H9 (cell line): ENCODE results near the gene MRPL20. TPM values are rescaled to one million over a fixed set of nuclear protein-coding genes. Genes with fewer than 3 reads are reported as not detected.
"Not testable (repeated sequence)": the region's sequence is repeated elsewhere in the genome, so short reads cannot be mapped to it uniquely, and the experiment has no call there.

Source experiments
- DNase-seq: peaks from one replicate; pipeline ENCODE4 v3.0.0-alpha.2; 2017
- H2AFZ ChIP-seq: one replicate; pipeline ENCODE4 v1.6.1; 2013; ENCODE audit warnings: mild to moderate bottlenecking, low read length, control low read depth, moderate library complexity
- H2AK5ac ChIP-seq: 2 replicates; pipeline ENCODE4 v1.6.1; 2013; ENCODE audit warnings: low read length, control low read depth, mixed read lengths; ENCODE audit not compliant: insufficient read length
- H2BK120ac ChIP-seq: one replicate; pipeline ENCODE4 v1.6.1; 2013; ENCODE audit warnings: low read depth, mild to moderate bottlenecking, low read length, control low read depth, inconsistent platforms; ENCODE audit not compliant: poor library complexity, severe bottlenecking
- H2BK12ac ChIP-seq: 2 replicates; pipeline ENCODE4 v1.6.1; 2013; ENCODE audit warnings: low read length, control low read depth, mixed read lengths, low read depth; ENCODE audit not compliant: insufficient read length
- H2BK15ac ChIP-seq: 2 replicates; pipeline ENCODE4 v1.6.1; 2013; ENCODE audit warnings: low read depth, low read length, control low read depth
- H2BK20ac ChIP-seq: one replicate; pipeline ENCODE4 v1.6.1; 2013; ENCODE audit warnings: low read depth, mild to moderate bottlenecking, low read length, control low read depth, inconsistent platforms; ENCODE audit not compliant: poor library complexity, severe bottlenecking
- H2BK5ac ChIP-seq: 2 replicates; pipeline ENCODE4 v1.6.1; 2013; ENCODE audit warnings: low read length, control low read depth, mixed read lengths; ENCODE audit not compliant: insufficient read length
- H3K14ac ChIP-seq: 2 replicates; pipeline ENCODE4 v1.6.1; 2013; ENCODE audit warnings: low read length, control low read depth; ENCODE audit not compliant: insufficient read depth
- H3K18ac ChIP-seq: 2 replicates; pipeline ENCODE4 v1.6.1; 2013; ENCODE audit warnings: low read depth, mild to moderate bottlenecking, mixed read lengths, low read length, control low read depth; ENCODE audit not compliant: insufficient read length
- H3K23ac ChIP-seq: 2 replicates; pipeline ENCODE4 v1.6.1; 2013; ENCODE audit warnings: low read length, control low read depth, mixed read lengths, low read depth; ENCODE audit not compliant: insufficient read length
- H3K23me2 ChIP-seq: 2 replicates; pipeline ENCODE4 v1.6.1; 2013; ENCODE audit warnings: low read depth, mild to moderate bottlenecking, mixed read lengths, low read length, control low read depth; ENCODE audit not compliant: insufficient read length, poor library complexity, severe bottlenecking
- H3K27ac ChIP-seq: 2 replicates; pipeline ENCODE4 v1.5.1; 2013; ENCODE audit warnings: low read length, control low read depth, mixed read lengths, low read depth; ENCODE audit not compliant: insufficient read length
- H3K27me3 ChIP-seq: 2 replicates; pipeline ENCODE4 v1.6.1; 2013; ENCODE audit warnings: low read length, control low read depth, inconsistent platforms; ENCODE audit not compliant: insufficient read depth
- H3K4ac ChIP-seq: 2 replicates; pipeline ENCODE4 v1.6.1; 2013; ENCODE audit warnings: low read depth, mild to moderate bottlenecking, control low read depth, inconsistent platforms, low read length, moderate library complexity
- H3K4me1 ChIP-seq: 2 replicates; pipeline ENCODE4 v1.6.1; 2013; ENCODE audit warnings: low read length, control low read depth, inconsistent platforms; ENCODE audit not compliant: insufficient read depth
- H3K4me2 ChIP-seq: 2 replicates; pipeline ENCODE4 v1.6.1; 2013; ENCODE audit warnings: low read length, control low read depth, mixed read lengths; ENCODE audit not compliant: insufficient read length, insufficient read depth
- H3K56ac ChIP-seq: 2 replicates; pipeline ENCODE4 v1.6.1; 2013; ENCODE audit warnings: low read depth, mild to moderate bottlenecking, mixed read lengths, low read length, control low read depth; ENCODE audit not compliant: insufficient read length
- H3K79me1 ChIP-seq: 2 replicates; pipeline ENCODE4 v1.6.1; 2013; ENCODE audit warnings: low read depth, mild to moderate bottlenecking, moderate library complexity, low read length, control low read depth, inconsistent platforms; ENCODE audit not compliant: insufficient read depth, poor library complexity, severe bottlenecking
- H3K79me2 ChIP-seq: 2 replicates; pipeline ENCODE4 v1.6.1; 2013; ENCODE audit warnings: low read length, control low read depth, inconsistent platforms; ENCODE audit not compliant: insufficient read depth
- H3K9ac ChIP-seq: 2 replicates; pipeline ENCODE4 v1.6.1; 2013; ENCODE audit warnings: low read length, control low read depth, mixed read lengths; ENCODE audit not compliant: insufficient read length; ENCODE audit errors: extremely low read depth
- H3K9me3 ChIP-seq: one replicate; pipeline ENCODE4 v1.6.1; 2013; ENCODE audit warnings: low read depth, low read length, inconsistent platforms; ENCODE audit not compliant: control insufficient read depth
- H3T11ph ChIP-seq: one replicate; pipeline ENCODE4 v1.6.1; 2013; ENCODE audit warnings: mild to moderate bottlenecking, low read length, control low read depth, inconsistent platforms
- H4K20me1 ChIP-seq: one replicate; pipeline ENCODE4 v1.6.1; 2013; ENCODE audit not compliant: control insufficient read depth, insufficient read length, insufficient read depth
- H4K5ac ChIP-seq: 2 replicates; pipeline ENCODE4 v1.6.1; 2013; ENCODE audit warnings: low read depth, mild to moderate bottlenecking, mixed read lengths, low read length, control low read depth; ENCODE audit not compliant: insufficient read length
- H4K8ac ChIP-seq: replicated peaks from 2 replicates; pipeline ENCODE4 v1.6.1; 2013; ENCODE audit warnings: low read length, control low read depth, mixed read lengths, low read depth; ENCODE audit not compliant: insufficient read length
- H4K91ac ChIP-seq: 2 replicates; pipeline ENCODE4 v1.6.1; 2013; ENCODE audit warnings: low read depth, mild to moderate bottlenecking, moderate library complexity, mixed read lengths, low read length, control low read depth; ENCODE audit not compliant: insufficient read length
- H3K27ac Mint-ChIP-seq, 3 experiments: 2 replicates in 2 of 3; 3 replicates in 1 of 3; pipeline ENCODE4 v1.8.0; 2020 to 2021; ENCODE audit warnings: mixed read lengths in 3 of 3, mild to moderate bottlenecking in 1 of 3, moderate library complexity in 1 of 3
- H3K27me3 Mint-ChIP-seq: 2 replicates; pipeline ENCODE4 v1.8.0; 2021; ENCODE audit warnings: low read depth, mild to moderate bottlenecking, moderate library complexity, mixed read lengths
- H3K36me3 Mint-ChIP-seq, 3 experiments: 2 replicates in 2 of 3; 3 replicates in 1 of 3; pipeline ENCODE4 v1.8.0; 2020 to 2021; ENCODE audit warnings: low read depth in 3 of 3, mixed read lengths in 3 of 3; ENCODE audit not compliant: insufficient read depth in 1 of 3
- H3K4me1 Mint-ChIP-seq, 2 experiments: 2 replicates each; pipeline ENCODE4 v1.8.0; 2020; ENCODE audit warnings: mixed read lengths in 2 of 2
- H3K4me3 Mint-ChIP-seq, 2 experiments: 2 replicates in 1 of 2; 3 replicates in 1 of 2; pipeline ENCODE4 v1.8.0; 2020 to 2021; ENCODE audit warnings: mild to moderate bottlenecking in 2 of 2, mixed read lengths in 2 of 2, moderate library complexity in 1 of 2
- H3K9me3 Mint-ChIP-seq, 2 experiments: 2 replicates in 1 of 2; 3 replicates in 1 of 2; pipeline ENCODE4 v1.8.0; 2020; ENCODE audit warnings: mild to moderate bottlenecking in 2 of 2, mixed read lengths in 2 of 2, moderate library complexity in 1 of 2
- CTCF ChIP-seq: fragments of 200-600 bp; sonication (generic); conservative IDR thresholded peaks from 3 replicates; pipeline ENCODE4 v1.8.0; 2021; ENCODE audit warnings: antibody characterized with exemption, mild to moderate bottlenecking
- WGBS: extraction: QIAGEN DNeasy Blood & Tissue Kit; methylation state at CpG from one replicate; pipeline ENCODE4 v1.1.7; 2013; ENCODE audit warnings: missing lambda C conversion rate, low lambda C conversion rate, mixed read lengths; ENCODE audit not compliant: insufficient read length; ENCODE audit errors: extremely low coverage; 5-methylcytosine and 5-hydroxymethylcytosine counted together
- total RNA-seq: library from RNA; stranded (reverse); gene quantifications from 2 replicates; pipeline ENCODE4 v1.2.1, GENCODE V29; 2021

MRPL20 gene
- total RNA-seq, 1 experiment from 2014 or later = 162 TPM

- WGBS = no CpG with 5 or more reads among the region's 8 CpGs
- H3K27me3 ChIP-seq = no peaks in the 10 kb centered on the region
- H3K23me2 ChIP-seq = no peaks in the 10 kb centered on the region
- Mint-ChIP-seq H3K4me3 (no peak overlapping the region), H3K36me3 (peaks cover 40 to 67% (median 51%) of the 10 kb centered on the region in 3 experiments; a peak in 6 of 7 replicates), H3K9me3 (no peaks in the 10 kb centered on the region), H3K27ac (no peak overlapping the region), H3K27me3 (no peaks in the 10 kb centered on the region), H3K4me1 (peaks cover 4% of the 10 kb centered on the region in 2 experiments; a peak in 1 of 4 replicates)
- H3K4me2 ChIP-seq = no peak overlapping the region
- no peak overlapping the region for H2BK15ac ChIP-seq
- H4K8ac ChIP-seq = no peak overlapping the region
- H2BK12ac ChIP-seq = no peak overlapping the region
- no peak overlapping the region for H3K23ac ChIP-seq
- H2BK120ac ChIP-seq = no peak overlapping the region
- no peak overlapping the region for H3K14ac ChIP-seq
- H2AK5ac ChIP-seq = no peak overlapping the region
- H3K79me2 ChIP-seq = no peaks in the 10 kb centered on the region
- H3K18ac ChIP-seq = no peak overlapping the region
- no peak overlapping the region for H3T11ph ChIP-seq
- H3K9ac ChIP-seq = no peak overlapping the region
- no peak overlapping the region for H4K5ac ChIP-seq
- no peak for TF ChIP-seq CTCF
- peaks cover 3% of the 10 kb centered on the region for H3K79me1 ChIP-seq
- no peak overlapping the region for H2BK5ac ChIP-seq
- H4K20me1 ChIP-seq = no peaks in the 10 kb centered on the region
- no peak overlapping the region for H3K4ac ChIP-seq
- H3K56ac ChIP-seq = no peak overlapping the region
- no peak overlapping the region for H4K91ac ChIP-seq
- H2BK20ac ChIP-seq = no peak overlapping the region
- no peaks in the 10 kb centered on the region for H3K4me1 ChIP-seq
- no peak overlapping the region for H2AFZ ChIP-seq
- H3K9me3 ChIP-seq = no peaks in the 10 kb centered on the region
- H3K27ac ChIP-seq = no peak overlapping the region
- no peak for DNase-seq
Measured at GRCh38 chr1:1385931-1386330, 21.2 kb downstream of the MRPL20 start.

- not testable (repeated sequence) for H3K14ac ChIP-seq, H3K4ac ChIP-seq, H2BK120ac ChIP-seq, H3K4me2 ChIP-seq, H3K18ac ChIP-seq, H2AFZ ChIP-seq, H3T11ph ChIP-seq, H3K27ac Mint-ChIP-seq, H3K27me3 Mint-ChIP-seq, H3K56ac ChIP-seq, H4K91ac ChIP-seq, H4K20me1 ChIP-seq, H3K9me3 Mint-ChIP-seq, H4K5ac ChIP-seq, H2AK5ac ChIP-seq, H3K4me1 ChIP-seq, H3K27ac ChIP-seq, H2BK20ac ChIP-seq, H2BK15ac ChIP-seq, H4K8ac ChIP-seq, DNase-seq, H3K79me1 ChIP-seq, H3K23me2 ChIP-seq, H3K4me1 Mint-ChIP-seq, H3K27me3 ChIP-seq, H3K4me3 Mint-ChIP-seq, H3K79me2 ChIP-seq, H3K23ac ChIP-seq, H3K9ac ChIP-seq, H2BK5ac ChIP-seq, H3K9me3 ChIP-seq, H2BK12ac ChIP-seq
- peaks cover 34 to 62% (median 45%) of the 10 kb centered on the region in 3 experiments; a peak in 6 of 7 replicates for H3K36me3 Mint-ChIP-seq
- WGBS = no CpG with 5 or more reads among the region's 29 CpGs
Measured at GRCh38 chr1:1385339-1385738, 21.8 kb downstream of the MRPL20 start.
